Measurements from ENCODE around the gene TTC7B.

DNA sequence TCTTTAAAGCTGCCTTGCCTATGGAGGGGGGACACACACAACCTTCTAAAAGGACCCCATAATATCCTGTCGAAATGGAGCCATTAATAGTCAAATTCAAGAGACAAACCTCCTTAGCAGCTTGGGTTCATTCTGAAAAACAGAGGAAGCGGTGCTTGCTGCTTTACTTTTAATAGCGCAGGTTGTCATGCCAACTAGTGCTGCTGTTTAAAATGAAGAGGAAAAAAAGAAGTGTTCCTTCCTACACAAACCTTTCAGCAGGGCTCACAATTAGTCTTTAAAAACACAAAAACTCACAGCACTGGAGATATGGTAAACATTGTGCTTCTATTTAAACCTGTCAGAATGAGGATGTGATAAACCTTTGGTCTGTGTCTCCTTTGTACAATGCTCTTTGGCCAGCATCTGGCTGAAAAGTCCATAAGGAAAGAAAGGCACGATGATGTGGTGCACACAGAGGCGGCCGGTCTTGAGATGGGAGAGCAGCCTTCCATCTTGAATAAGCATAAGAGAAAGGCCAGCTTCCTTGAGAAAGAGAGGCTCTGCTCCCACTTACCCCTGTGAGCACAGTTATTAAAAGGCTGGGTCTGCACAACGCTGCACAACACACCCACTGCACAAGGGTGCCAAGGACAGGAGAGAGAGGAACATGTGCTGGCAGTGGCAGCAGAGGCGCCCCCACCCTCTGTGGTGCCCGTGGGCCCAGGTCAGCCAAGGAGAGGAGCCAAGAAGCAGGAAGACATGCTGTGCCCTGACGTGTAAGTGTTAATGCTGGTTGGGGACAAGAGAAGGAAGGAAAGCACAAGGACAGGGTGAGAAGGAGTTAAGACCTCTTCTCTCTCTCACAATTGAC is 144.6 kb downstream of the TTC7B start:
- TF ChIP-seq, protein P1, sequence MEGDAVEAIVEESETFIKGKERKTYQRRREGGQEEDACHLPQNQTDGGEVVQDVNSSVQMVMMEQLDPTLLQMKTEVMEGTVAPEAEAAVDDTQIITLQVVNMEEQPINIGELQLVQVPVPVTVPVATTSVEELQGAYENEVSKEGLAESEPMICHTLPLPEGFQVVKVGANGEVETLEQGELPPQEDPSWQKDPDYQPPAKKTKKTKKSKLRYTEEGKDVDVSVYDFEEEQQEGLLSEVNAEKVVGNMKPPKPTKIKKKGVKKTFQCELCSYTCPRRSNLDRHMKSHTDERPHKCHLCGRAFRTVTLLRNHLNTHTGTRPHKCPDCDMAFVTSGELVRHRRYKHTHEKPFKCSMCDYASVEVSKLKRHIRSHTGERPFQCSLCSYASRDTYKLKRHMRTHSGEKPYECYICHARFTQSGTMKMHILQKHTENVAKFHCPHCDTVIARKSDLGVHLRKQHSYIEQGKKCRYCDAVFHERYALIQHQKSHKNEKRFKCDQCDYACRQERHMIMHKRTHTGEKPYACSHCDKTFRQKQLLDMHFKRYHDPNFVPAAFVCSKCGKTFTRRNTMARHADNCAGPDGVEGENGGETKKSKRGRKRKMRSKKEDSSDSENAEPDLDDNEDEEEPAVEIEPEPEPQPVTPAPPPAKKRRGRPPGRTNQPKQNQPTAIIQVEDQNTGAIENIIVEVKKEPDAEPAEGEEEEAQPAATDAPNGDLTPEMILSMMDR (IDR thresholded peaks at IDR 0.05), result no peak
- TF ChIP-seq POLR2A (IDR thresholded peaks at IDR 0.05), result no peak
